ENCODE measurements around the gene TPPP2. TPM values are rescaled to one million over a fixed set of nuclear protein-coding genes. Genes with fewer than 3 reads are reported as not detected.
"Not testable (repeated sequence)": the region's sequence is repeated elsewhere in the genome, so short reads cannot be mapped to it uniquely, and the experiment has no call there.

TPPP2 gene
- total RNA-seq, 1 donor from 2014 or later: not detected

DNA sequence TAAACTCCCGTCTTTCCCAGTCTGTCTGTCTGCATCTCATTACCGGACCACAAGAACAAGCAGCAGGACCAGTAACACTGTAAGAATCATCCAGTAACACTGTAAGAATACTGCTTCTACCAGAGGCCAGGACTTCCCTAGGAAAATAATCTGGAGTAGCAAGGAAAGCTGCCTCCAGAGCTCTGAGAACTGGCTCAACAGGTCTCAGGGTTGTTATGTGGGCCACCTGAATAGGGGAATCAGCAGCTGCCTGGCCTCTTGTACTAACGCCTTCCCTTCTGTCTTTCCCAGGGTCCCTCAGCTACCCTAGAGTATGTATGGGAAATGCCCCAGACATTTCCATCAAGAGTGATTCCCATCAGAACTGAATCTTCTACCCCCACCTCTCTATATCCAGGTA lies 31.9 kb upstream of the TPPP2 start:
- no peak for DNase-seq (ENCODE audit: extremely low spot score, unreplicated experiment)
- Mint-ChIP-seq H3K27ac (peak overlapping the region; percentile 96), H3K4me1 (ENCODE audit: unreplicated experiment) (peaks cover 17% of the 10 kb centered on the region), H3K4me3 (peak overlapping the region; percentile 84), H3K36me3 (peaks cover 18% of the 10 kb centered on the region), H3K27me3 (no peaks in the 10 kb centered on the region), H3K9me3 (no peaks in the 10 kb centered on the region)
- no peak for TF ChIP-seq CTCF (conservative IDR thresholded peaks at IDR 0.05)

DNA sequence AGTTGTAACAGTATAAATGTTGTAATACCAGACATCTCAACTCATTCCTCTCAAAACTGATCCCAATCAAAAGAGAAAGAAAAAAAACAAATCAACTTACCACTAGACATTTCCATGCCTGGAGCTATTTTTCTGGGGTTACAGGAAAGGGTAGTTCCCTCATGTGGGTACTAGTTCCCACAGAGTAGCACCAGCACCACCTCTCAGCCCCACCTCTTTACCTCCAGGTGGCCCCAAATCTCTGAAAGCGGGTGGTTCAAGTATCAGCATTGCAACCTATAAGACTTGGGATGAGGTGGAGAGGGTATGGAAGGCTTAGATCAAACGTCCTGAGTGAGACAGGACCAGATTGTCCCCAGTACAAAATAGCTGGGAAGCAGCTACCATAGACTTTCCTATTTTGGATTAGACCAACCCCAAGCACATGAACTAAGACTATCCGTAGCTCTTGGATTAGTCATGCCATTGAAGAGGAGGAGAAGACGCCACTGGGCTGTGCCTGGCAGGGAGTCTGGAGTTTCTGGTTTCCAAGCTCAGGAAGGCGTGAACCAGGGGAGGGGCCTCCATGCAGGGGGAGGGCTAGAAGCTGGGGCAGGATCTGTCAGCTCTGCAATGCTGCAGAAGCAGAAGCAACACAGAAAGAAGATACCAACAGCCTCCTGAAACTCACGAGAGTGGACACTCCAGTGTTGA lies 31.2 kb upstream of the TPPP2 start, which contains the start of gene SLC39A2:
Gene SLC39A2, plus strand, starts transcription at position 620 of the 693 bp plus-strand sequence. CDS start 154 bp downstream, outside the sequence.
- H3K27me3 Mint-ChIP-seq: no peaks in the 10 kb centered on the region
- no peak for DNase-seq (ENCODE audit: extremely low spot score, unreplicated experiment)
- no peaks in the 10 kb centered on the region for H3K9me3 Mint-ChIP-seq
- H3K4me1 Mint-ChIP-seq (ENCODE audit: unreplicated experiment): peaks cover 17% of the 10 kb centered on the region
- peak within 1 kb of the TSS; percentile 96 for H3K27ac Mint-ChIP-seq
- peak within 1 kb of the TSS; percentile 84 for H3K4me3 Mint-ChIP-seq
- TF ChIP-seq CTCF (conservative IDR thresholded peaks at IDR 0.05): no peak
- H3K36me3 Mint-ChIP-seq: peaks cover 15% of the 10 kb centered on the region

- no peak for DNase-seq (ENCODE audit: extremely low spot score, unreplicated experiment)
- Mint-ChIP-seq H3K36me3 (peaks cover 10% of the 10 kb centered on the region), H3K4me1 (ENCODE audit: unreplicated experiment) (peaks cover 17% of the 10 kb centered on the region), H3K27me3 (no peaks in the 10 kb centered on the region), H3K4me3 (peak overlapping the region; percentile 84), H3K27ac (peak overlapping the region; percentile 96), H3K9me3 (no peaks in the 10 kb centered on the region)
- TF ChIP-seq CTCF (conservative IDR thresholded peaks at IDR 0.05): no peak
Measured at GRCh38 chr14:20999591-20999990, 30.4 kb upstream of the TPPP2 start.

- TF ChIP-seq CTCF (conservative IDR thresholded peaks at IDR 0.05): no peak
- no peak for DNase-seq (ENCODE audit: extremely low spot score, unreplicated experiment)
- Mint-ChIP-seq H3K4me3 (no peak overlapping the region), H3K4me1 (ENCODE audit: unreplicated experiment) (peaks cover 17% of the 10 kb centered on the region), H3K9me3 (no peaks in the 10 kb centered on the region), H3K27me3 (no peaks in the 10 kb centered on the region), H3K27ac (peak overlapping the region; percentile 57), H3K36me3 (peaks cover under 1% of the 10 kb centered on the region)
Measured at GRCh38 chr14:21001218-21001617, 28.8 kb upstream of the TPPP2 start.

DNA sequence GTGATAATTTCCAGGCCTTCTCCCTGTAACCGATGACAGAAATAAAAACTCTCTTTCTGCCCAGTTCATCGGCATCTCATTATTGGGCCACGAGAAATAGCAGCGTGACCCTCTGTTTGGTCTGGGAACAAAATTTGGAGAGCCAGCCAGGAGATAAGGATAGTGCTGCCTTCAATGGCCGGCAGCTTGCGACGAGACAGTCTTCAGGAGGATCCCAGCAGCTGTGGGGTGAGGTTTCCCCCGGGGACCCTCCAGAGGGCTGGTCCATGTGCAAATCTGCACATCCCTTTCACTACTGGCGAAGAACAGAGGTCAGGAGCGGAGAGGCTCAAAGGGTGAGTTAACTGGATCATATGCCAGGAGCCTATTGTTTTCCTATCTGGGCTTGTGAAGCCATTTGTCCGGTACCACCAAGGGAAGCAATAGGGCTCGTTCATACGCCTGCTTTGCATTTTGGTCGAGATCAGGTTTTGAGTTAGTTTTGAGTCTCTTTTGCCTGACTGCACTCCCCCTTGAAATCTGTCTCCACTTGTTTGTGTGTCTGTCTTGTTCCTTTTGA lies 26.1 kb upstream of the TPPP2 start:
- H3K27me3 Mint-ChIP-seq: no peaks in the 10 kb centered on the region
- no peak for TF ChIP-seq CTCF (conservative IDR thresholded peaks at IDR 0.05)
- H3K9me3 Mint-ChIP-seq: no peaks in the 10 kb centered on the region
- DNase-seq (ENCODE audit: extremely low spot score, unreplicated experiment): no peak
- no peak overlapping the region for H3K27ac Mint-ChIP-seq
- no peaks in the 10 kb centered on the region for H3K36me3 Mint-ChIP-seq
- H3K4me1 Mint-ChIP-seq (ENCODE audit: unreplicated experiment): peaks cover 4% of the 10 kb centered on the region
- no peak overlapping the region for H3K4me3 Mint-ChIP-seq

DNA sequence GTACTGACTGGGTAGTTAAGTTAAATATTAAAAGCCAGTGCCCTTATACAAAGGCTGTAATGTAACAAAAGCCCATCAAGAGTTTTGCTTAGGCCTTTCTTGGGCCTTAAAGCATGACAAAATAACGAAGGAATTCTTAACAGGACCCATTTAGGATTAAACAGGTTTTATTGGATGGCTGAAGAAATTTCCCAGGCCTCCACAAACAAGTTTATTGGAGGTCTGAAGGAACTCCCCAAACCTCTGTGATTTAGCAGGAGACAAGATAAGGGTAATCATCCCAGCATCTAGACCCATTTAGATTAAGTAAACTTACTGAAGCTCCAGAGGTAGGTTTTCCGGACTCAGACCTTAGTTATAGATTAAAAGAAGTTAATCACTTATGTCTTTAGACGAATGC lies 20.3 kb upstream of the TPPP2 start:
- H3K4me1 Mint-ChIP-seq (ENCODE audit: unreplicated experiment); H3K9me3 Mint-ChIP-seq: not testable (repeated sequence)

More for the DNA sequence above, 20.3 kb upstream of the TPPP2 start:
- not testable (repeated sequence) for DNase-seq (ENCODE audit: extremely low spot score, unreplicated experiment); H3K36me3 Mint-ChIP-seq; H3K27me3 Mint-ChIP-seq; H3K4me3 Mint-ChIP-seq
- H3K27ac Mint-ChIP-seq: peak overlapping the region; percentile 24

All from type B pancreatic cell (in vitro differentiated cells).